HG03439 (cell line): ENCODE data around the gene PPM1B.
"Not testable (repeated sequence)": the region's sequence is repeated elsewhere in the genome, so short reads cannot be mapped to it uniquely, and the experiment has no call there.

ENCODE experiments used
- ATAC-seq: cut with Tn5 transposase; IDR thresholded peaks from one replicate; pipeline ENCODE4 v1.9.1; 2021; ENCODE audit warnings: mild to moderate bottlenecking, moderate library complexity; ENCODE audit not compliant: unreplicated experiment

The PPM1B gene

GRCh38 chr2:44246840-44247369 is 78.2 kb downstream of the PPM1B start:
- ATAC-seq = no peak

GRCh38 chr2:44247924-44248323 is 79.2 kb downstream of the PPM1B start:
- no peak for ATAC-seq

GRCh38 chr2:44249269-44249668 is 80.6 kb downstream of the PPM1B start:
- ATAC-seq = not testable (repeated sequence)

- peak; percentile 43 for ATAC-seq
Measured at GRCh38 chr2:44250376-44250775, 81.7 kb downstream of the PPM1B start.

GRCh38 chr2:44254023-44254422 is 85.3 kb downstream of the PPM1B start:
- ATAC-seq = no peak

GRCh38 chr2:44255704-44256103 is 87.0 kb downstream of the PPM1B start:
- ATAC-seq = not testable (repeated sequence)

GRCh38 chr2:44257802-44258201 is 89.1 kb downstream of the PPM1B start:
- ATAC-seq = not testable (repeated sequence)

GRCh38 chr2:44267269-44267795 is 98.7 kb downstream of the PPM1B start:
- no peak for ATAC-seq

- no peak for ATAC-seq
Measured at GRCh38 chr2:44267796-44268648, 99.3 kb downstream of the PPM1B start.

GRCh38 chr2:44269831-44270230 is 101.2 kb downstream of the PPM1B start:
- no peak for ATAC-seq

GRCh38 chr2:44271296-44271695 is 102.6 kb downstream of the PPM1B start:
- no peak for ATAC-seq

GRCh38 chr2:44273076-44273475 is 104.4 kb downstream of the PPM1B start:
- no peak for ATAC-seq

- ATAC-seq = no peak
Measured at GRCh38 chr2:44273596-44273995, 104.9 kb downstream of the PPM1B start.

- no peak for ATAC-seq
Measured at GRCh38 chr2:44275927-44276303, 107.2 kb downstream of the PPM1B start.

- no peak for ATAC-seq
Measured at GRCh38 chr2:44277541-44277940, 108.9 kb downstream of the PPM1B start.

- ATAC-seq = no peak
Measured at GRCh38 chr2:44280869-44281268, 112.2 kb downstream of the PPM1B start.
